ENCODE results near the gene NME9.

NME9 gene

GRCh38 chr3:138334608-138335007 is 5.0 kb upstream of the NME9 start:
- DNase-seq (ENCODE audit: low read depth) = no peak

- DNase-seq (ENCODE audit: low read depth) = peak; percentile 61
Observed at GRCh38 chr3:138332472-138333073, 2.9 kb upstream of the NME9 start.

DNA sequence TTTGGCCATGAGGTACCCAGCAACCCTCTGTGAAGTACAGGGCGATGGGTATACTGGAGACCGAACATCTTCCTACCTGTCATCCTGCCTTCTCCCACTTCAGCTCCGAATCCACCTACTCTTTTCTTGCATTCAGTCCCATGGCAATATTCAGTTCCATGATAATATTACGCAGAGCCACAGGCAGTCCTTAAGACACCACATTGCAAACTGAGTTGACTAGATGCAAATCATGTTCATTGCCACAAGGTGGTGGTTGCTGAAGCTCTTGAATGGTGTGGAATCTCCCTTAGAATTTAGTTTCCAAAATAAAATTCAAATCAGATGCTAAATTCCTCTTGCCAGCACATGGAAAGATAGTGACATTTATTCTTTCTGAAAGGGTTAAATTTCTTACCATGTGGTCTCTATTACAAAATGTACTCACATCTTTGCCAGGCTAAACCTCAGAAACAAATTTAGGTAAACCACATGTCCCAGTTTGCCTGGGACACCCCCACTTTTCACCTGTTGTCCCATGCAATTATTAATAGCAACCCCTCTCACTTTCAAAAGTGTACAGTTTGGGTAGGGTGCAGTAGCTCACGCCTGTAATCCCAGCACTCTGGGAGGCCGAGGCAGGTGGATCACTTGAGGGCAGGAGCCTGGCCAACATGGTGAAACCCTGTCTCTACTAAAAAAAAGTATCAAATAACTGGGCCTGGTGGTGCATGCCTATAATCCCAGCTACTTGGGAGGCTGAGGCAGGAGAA is 1.7 kb upstream of the NME9 start:
- DNase-seq (ENCODE audit: low read depth) = peak; percentile 29

DNA sequence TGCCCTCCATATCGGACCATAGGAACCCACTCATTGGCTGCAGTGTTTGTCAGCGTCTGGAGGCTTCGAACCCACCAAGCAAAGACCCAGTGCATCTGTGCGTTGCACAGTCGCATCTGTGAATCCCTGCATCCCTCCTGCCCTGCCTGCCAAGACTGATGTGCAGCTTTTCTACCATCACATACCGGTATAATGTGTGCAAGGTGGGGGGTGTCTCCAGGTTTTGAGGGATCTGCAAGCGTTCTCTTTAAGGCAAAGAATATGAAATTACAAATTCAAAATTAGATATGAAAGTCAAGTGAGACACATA is 288 bp upstream of the NME9 start:
- DNase-seq (ENCODE audit: low read depth) = no peak

- peak; percentile 32 for DNase-seq (ENCODE audit: low read depth)
Observed at GRCh38 chr3:138328341-138328740, 1.3 kb downstream of the NME9 start.

- DNase-seq (ENCODE audit: low read depth) = peak; percentile 57
Observed at GRCh38 chr3:138327831-138328230, 1.8 kb downstream of the NME9 start.

DNA sequence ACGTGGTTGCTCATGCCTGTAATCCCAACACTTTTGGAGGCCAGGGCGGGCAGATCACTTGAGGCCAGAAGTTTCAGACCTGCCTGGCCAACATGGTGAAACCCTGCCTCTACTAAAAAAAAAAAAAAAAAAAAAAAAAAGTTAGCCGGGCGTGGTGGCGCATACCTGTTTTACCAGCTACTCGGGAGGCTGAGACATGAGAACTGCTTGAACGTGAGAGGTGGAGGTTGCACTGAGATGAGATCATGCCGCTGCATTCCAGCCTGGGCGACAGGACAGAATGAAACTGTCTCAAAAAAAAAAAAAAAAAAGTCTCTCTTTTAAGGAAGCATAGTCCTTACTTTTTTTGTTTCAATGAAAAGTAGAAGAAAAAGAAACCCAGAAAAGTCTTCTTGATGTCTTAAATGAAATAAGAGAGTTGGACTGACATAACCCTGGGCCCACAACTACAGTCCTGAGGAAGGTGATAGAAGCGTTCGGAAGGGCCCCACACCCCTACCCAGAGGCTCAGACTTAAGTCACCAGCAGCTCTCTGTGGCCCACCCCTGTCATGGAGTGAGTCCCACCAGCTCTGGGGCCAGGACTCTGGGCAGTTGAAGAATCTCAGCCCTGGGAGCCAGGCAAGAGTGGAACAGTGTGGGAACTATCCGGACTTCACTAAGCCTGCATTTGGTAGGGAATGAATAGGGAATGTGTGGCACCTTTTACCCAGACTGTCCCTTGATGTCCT is 2.6 kb downstream of the NME9 start:
- DNase-seq (ENCODE audit: low read depth) = no peak

DNA sequence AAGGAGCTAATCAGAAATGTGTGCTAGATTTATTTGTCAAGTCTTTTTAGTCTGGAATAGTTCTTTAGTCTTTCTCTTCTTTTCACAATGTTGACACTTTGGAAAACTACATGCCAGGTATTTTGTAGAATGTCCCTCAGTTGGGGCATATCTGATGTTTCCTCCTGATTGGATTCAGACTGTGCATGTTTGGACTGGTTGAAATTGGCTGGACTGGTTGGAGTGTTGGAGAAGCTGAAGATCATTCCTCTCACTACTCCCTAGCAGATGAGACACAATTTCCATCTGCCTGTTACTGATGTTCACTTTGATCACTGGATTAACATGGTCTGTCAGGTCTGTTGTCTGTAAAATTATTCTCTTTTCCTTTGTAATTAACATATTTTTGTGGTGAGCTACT is 3.7 kb downstream of the NME9 start:
- no peak for DNase-seq (ENCODE audit: low read depth)

GRCh38 chr3:138323971-138324370 is 5.7 kb downstream of the NME9 start:
- no peak for DNase-seq (ENCODE audit: low read depth)

GRCh38 chr3:138317687-138318086 is 12.0 kb downstream of the NME9 start:
- DNase-seq (ENCODE audit: low read depth) = peak; percentile 3

DNA sequence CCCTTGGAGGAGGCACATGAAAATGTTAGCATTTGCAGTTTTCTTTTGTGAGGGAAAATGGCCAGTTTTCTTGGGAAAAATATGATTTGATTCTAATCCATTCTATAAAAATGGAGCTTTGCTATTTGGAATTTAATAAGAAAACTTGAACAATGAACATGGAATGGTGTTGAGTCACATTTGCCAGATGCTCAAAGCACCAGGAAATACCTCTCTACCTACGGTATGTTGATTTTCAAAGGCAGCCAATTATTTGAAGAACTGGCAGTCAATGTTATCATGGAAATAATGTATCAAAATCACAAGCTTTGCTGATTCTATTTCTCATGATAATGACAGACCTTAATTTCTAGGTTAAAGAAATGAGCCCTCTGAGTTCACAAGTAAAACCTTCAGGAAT is 14.9 kb downstream of the NME9 start:
- DNase-seq (ENCODE audit: low read depth) = peak; percentile 21

DNA sequence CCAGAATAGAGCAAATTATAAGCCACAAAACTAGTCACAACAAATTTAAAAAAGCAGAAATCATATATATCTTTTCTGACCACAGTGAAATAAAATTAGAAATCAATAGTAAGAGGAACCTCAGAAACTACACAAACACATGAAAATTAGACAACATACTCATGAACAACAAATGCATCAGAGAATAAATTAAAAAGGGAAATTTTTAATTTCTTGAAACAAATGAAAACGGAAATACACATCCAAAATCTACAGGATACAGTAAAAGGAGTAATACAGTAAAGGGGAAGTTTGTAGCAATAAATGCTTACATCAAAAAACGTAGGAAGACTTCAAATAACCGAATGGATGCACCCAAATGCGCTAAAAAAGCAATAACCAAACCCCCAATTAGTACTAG is 19.2 kb downstream of the NME9 start:
- no peak for DNase-seq (ENCODE audit: low read depth)

GRCh38 chr3:138308783-138309182 is 20.9 kb downstream of the NME9 start:
- no peak for DNase-seq (ENCODE audit: low read depth)

DNA sequence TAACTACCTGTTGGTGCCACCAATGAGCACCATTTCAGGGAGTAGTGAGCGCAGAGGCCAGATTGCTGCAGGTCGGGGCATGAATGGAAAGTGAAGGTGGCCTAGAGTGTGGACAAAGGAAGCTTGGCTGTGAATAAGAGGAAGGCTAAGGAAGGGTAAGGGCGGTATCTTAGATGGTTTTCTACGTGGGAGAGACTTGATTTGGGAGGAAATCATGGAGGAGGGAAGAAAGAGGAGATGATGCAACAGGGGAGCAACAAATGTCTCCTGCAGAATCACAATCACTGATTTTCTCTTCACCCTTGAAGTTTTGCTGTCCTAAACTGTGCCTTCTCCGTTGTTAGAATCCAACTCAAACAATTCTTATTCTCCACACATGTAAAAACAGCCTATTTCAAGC is 21.8 kb downstream of the NME9 start:
- DNase-seq (ENCODE audit: low read depth) = no peak

- no peak for DNase-seq (ENCODE audit: low read depth)
Observed at GRCh38 chr3:138303474-138303873, 26.2 kb downstream of the NME9 start.

GRCh38 chr3:138300647-138301046 is 29.0 kb downstream of the NME9 start:
- no peak for DNase-seq (ENCODE audit: low read depth)

DNA sequence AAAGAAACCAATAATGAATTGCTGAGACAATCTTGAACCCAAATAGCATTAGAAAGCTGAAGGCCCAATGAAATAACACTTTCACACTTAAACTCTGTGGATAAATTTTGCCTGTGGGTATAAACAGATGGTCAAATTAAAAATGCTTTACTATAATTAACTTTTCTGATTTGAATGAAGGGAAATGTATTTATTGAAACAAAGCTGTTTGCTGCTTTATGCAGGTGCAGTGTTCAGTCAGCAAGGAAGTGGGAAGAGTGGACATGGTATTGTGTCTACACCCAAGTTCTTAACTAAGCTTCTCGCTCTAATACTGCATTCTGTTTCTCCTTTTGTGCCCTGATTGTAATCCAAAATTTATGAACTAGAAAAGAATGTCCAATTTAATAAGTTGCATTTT is 31.8 kb downstream of the NME9 start:
- no peak for DNase-seq (ENCODE audit: low read depth)

GRCh38 chr3:138297059-138297607 is 32.5 kb downstream of the NME9 start:
- DNase-seq (ENCODE audit: low read depth) = no peak

DNA sequence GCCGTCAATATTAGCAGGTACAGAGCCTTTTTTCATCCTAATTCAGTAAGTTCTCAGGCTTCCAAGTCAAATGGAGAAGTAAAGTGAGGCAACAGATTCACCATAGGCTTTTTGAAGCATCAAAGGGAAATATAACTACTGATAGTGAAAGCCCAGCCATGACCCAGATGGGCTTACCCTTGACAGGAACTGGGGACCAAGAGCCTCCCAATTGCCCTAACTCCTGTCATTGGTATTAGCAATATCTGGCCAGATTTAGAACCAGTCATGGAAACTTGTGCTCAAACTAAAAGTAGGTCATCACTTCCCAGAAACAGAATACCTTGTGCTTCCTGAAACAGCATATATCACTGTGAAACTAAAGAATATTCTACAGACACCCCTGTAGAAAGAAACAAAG is 33.0 kb downstream of the NME9 start:
- no peak for DNase-seq (ENCODE audit: low read depth)

DNA sequence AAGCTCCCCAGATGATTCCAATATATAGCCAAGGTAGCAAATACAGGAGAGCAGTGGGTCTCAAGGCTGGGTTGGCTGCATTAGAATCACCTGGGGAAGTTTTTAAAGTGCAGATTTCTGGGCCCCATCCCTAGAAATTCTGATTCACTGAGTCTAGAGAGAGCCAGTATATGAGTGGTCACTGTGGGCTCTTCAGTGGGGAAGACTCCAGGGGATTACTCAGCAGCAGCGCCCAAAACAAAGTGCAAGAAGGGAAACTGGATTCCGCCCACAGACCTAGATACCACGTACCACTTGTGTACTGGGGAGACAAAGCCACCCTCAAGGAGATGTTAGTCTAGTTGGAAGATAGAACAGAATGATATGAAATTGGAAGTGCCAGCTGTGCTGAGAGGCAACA is 40.0 kb downstream of the NME9 start:
- DNase-seq (ENCODE audit: low read depth) = no peak

DNA sequence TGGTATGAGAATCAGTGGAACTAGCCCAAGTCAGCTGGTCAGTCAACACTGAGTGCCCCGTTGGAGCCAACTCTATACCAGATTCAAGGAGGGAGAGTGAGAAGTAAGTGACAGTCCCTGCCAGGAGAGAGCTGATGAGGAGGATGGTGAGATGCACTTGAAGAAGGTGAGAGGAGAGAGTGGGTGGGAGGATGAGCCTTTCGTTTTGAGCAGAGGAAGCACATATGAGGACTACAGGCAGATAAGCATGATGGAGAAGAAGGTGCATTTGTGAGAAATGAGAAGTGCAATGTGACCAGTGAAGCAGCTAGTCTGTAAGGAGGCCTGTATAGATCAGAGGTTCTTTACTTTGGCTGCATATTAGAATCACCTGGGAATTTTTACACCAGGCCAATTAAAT is 40.4 kb downstream of the NME9 start:
- no peak for DNase-seq (ENCODE audit: low read depth)

- DNase-seq (ENCODE audit: low read depth) = peak; percentile 11
Observed at GRCh38 chr3:138284957-138285477, 44.6 kb downstream of the NME9 start.

- no peak for DNase-seq (ENCODE audit: low read depth)
Observed at GRCh38 chr3:138284079-138284478, 45.6 kb downstream of the NME9 start.
